ENCODE data around the gene PROCA1.

GRCh38 chr17:28729950-28730330 is 18.3 kb upstream of the PROCA1 start:
- TF ChIP-seq POLR2AphosphoS5 (IDR thresholded peaks at IDR 0.05): no peak
- TF ChIP-seq, protein P1, sequence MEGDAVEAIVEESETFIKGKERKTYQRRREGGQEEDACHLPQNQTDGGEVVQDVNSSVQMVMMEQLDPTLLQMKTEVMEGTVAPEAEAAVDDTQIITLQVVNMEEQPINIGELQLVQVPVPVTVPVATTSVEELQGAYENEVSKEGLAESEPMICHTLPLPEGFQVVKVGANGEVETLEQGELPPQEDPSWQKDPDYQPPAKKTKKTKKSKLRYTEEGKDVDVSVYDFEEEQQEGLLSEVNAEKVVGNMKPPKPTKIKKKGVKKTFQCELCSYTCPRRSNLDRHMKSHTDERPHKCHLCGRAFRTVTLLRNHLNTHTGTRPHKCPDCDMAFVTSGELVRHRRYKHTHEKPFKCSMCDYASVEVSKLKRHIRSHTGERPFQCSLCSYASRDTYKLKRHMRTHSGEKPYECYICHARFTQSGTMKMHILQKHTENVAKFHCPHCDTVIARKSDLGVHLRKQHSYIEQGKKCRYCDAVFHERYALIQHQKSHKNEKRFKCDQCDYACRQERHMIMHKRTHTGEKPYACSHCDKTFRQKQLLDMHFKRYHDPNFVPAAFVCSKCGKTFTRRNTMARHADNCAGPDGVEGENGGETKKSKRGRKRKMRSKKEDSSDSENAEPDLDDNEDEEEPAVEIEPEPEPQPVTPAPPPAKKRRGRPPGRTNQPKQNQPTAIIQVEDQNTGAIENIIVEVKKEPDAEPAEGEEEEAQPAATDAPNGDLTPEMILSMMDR (IDR thresholded peaks at IDR 0.05): no peak
- no peak for TF ChIP-seq POLR2A (IDR thresholded peaks at IDR 0.05)
